A549 (cell line): ENCODE data around the gene CEBPA. TPM values are rescaled to one million over a fixed set of nuclear protein-coding genes. Genes with fewer than 3 reads are reported as not detected.

Source experiments
- ATAC-seq, 2 experiments: fragments of 200-7000 bp in 1 of 2; fragments of >200 bp in 1 of 2; cut with Nextera tagmentation in 1 of 2; cut with Tn5 transposase in 1 of 2; 3 replicates each; pipeline versions ENCODE4 v1.8.0 to v1.9.1; 2018 to 2020; ENCODE audit warnings: mild to moderate bottlenecking in 1 of 2, moderate library complexity in 1 of 2
- CTCF ChIA-PET: fragments of 300-600 bp; sonication (Branson Sonifier 250); formaldehyde crosslinking; extraction: SDS; loops from one replicate; lab custom pipeline; 2021; ENCODE audit warnings: antibody characterized with exemption, inconsistent platforms; lab: Yijun Ruan, JAX
- POLR2A ChIA-PET: fragments of 350-600 bp; formaldehyde crosslinking; extraction: SDS; loops from one replicate; lab custom pipeline; 2021; ENCODE audit warnings: antibody characterized with exemption, inconsistent platforms; lab: Yijun Ruan, JAX
- DNase-seq, 2 experiments: peaks; one replicate each; pipeline versions ENCODE4 v3.0.0 to v3.0.0-alpha.2; 2011 to 2016; ENCODE audit warnings: low read depth in 1 of 2, low spot score in 1 of 2
- FAIRE-seq: peaks from 2 replicates; lab custom pipeline; 2011; peaks lifted over from hg19 to GRCh38; lab: Jason Lieb, UNC
- H3K27ac ChIP-seq, 2 experiments: fragments of >200 bp; sonication (Bioruptor Twin); formaldehyde crosslinking; 3 replicates each; pipeline ENCODE4 v1.5.1; 2016 to 2017
- H3K4me1 ChIP-seq: fragments of >200 bp; sonication (Bioruptor Twin); formaldehyde crosslinking; 3 replicates; pipeline ENCODE4 v1.6.1; 2016
- H3K4me2 ChIP-seq: fragments of >200 bp; sonication (Bioruptor Twin); formaldehyde crosslinking; 3 replicates; pipeline ENCODE4 v1.6.1; 2016
- H3K4me3 ChIP-seq: fragments of >200 bp; sonication (Bioruptor Twin); formaldehyde crosslinking; 3 replicates; pipeline ENCODE4 v1.5.1; 2016
- H3K9me3 ChIP-seq: fragments of >200 bp; sonication (Bioruptor Twin); formaldehyde crosslinking; 3 replicates; pipeline ENCODE4 v1.6.1; 2016
- BHLHE40 ChIP-seq: IDR thresholded peaks from 2 replicates; pipeline ENCODE4 v1.6.1; 2012; ENCODE audit warnings: low read depth, low read length, inconsistent platforms
- CHD2 ChIP-seq: fragments of 150-350 bp; IDR thresholded peaks from 2 replicates; pipeline ENCODE4 v1.6.1; 2014; ENCODE audit warnings: low read length; ENCODE audit not compliant: partially characterized antibody
- E2F6 ChIP-seq: IDR thresholded peaks from 2 replicates; pipeline ENCODE4 v1.6.1; 2012; ENCODE audit warnings: low read depth, borderline replicate concordance
- ELK1 ChIP-seq: fragments of 150-350 bp; IDR thresholded peaks from 2 replicates; pipeline ENCODE4 v1.6.1; 2014; ENCODE audit warnings: low read depth, mild to moderate bottlenecking, low read length
- FOSL2 ChIP-seq, 2 experiments: fragments of 450-650 bp in 1 of 2; fragments of >200 bp in 1 of 2; sonication (Bioruptor Twin) in 1 of 2; formaldehyde crosslinking; IDR thresholded peaks; 2 replicates each; pipeline versions ENCODE4 v1.5.0 to v1.6.1; 2016 to 2020; ENCODE audit warnings: mild to moderate bottlenecking in 1 of 2, moderate library complexity in 1 of 2
- JUNB ChIP-seq: fragments of >200 bp; sonication (Bioruptor Twin); formaldehyde crosslinking; IDR thresholded peaks from 2 replicates; pipeline ENCODE4 v1.6.1; 2016
- KDM5A ChIP-seq: fragments of 200-600 bp; sonication (generic); IDR thresholded peaks from 2 replicates; pipeline ENCODE4 v1.6.1; 2016; ENCODE audit warnings: antibody characterized with exemption, mild to moderate bottlenecking
- MAFK ChIP-seq: fragments of 450-650 bp; IDR thresholded peaks from 2 replicates; pipeline ENCODE4 v1.6.1; 2014; ENCODE audit not compliant: partially characterized antibody
- MAX ChIP-seq: IDR thresholded peaks from 2 replicates; pipeline ENCODE4 v1.6.1; 2012
- MAZ ChIP-seq: fragments of 150-350 bp; IDR thresholded peaks from 2 replicates; pipeline ENCODE4 v1.6.1; 2014; ENCODE audit warnings: antibody characterized with exemption, low read depth, low read length, borderline replicate concordance
- POLR2A ChIP-seq: IDR thresholded peaks from 2 replicates; pipeline ENCODE4 v1.6.1; 2012; ENCODE audit warnings: mild to moderate bottlenecking, low read length
- RARB ChIP-seq: fragments of 250-450 bp; sonication (Bioruptor Pico); IDR thresholded peaks from 2 replicates; pipeline ENCODE4 v1.8.0; 2021; ENCODE audit warnings: mild to moderate bottlenecking, moderate library complexity
- SMC3 ChIP-seq: fragments of >200 bp; sonication (Bioruptor Twin); formaldehyde crosslinking; IDR thresholded peaks from 3 replicates; pipeline ENCODE4 v1.6.1; 2018; ENCODE audit warnings: inconsistent platforms
- USF2 ChIP-seq: fragments of 450-650 bp; IDR thresholded peaks from 2 replicates; pipeline ENCODE4 v1.6.1; 2014; ENCODE audit warnings: antibody characterized with exemption
- ZFP36 ChIP-seq: fragments of 450-650 bp; IDR thresholded peaks from 2 replicates; pipeline ENCODE4 v1.6.1; 2014; ENCODE audit warnings: borderline replicate concordance; ENCODE audit not compliant: partially characterized antibody
- WGBS: methylation state at CpG from one replicate; pipeline ENCODE4 v1.1.6; 2017; ENCODE audit errors: missing lambda C conversion rate; 5-methylcytosine and 5-hydroxymethylcytosine counted together
- polyA plus RNA-seq, 4 experiments: library from polyadenylated mRNA; depleted of rRNA in 3 of 4; stranded (reverse); fragments of >200 nt; fragmentation: RNase III in 1 of 4; extraction: RNeasy Plus Mini Kit Qiagen cat#74134 plus additional on column Dnase treatment in 1 of 4; gene quantifications; 2 replicates in 3 of 4; 3 replicates in 1 of 4; pipeline ENCODE4 v1.2.3, GENCODE V29; 2011 to 2017

CEBPA gene
- polyA plus RNA-seq, 2 of the 4 experiments (the other 2 are of a cell fraction): 3.5 to 6.6 TPM

GRCh38 chr19:33300894-33301143, 1.5 kb downstream of the CEBPA start:
- Histone ChIP-seq H3K4me3 (peak overlapping the region; percentile 63; the same call in 1 of the 3 replicates), H3K4me1 (peaks cover 11% of the 10 kb centered on the region), H3K27ac (no peak overlapping the region), H3K4me2 (peak overlapping the region; percentile 95), H3K9me3 (no peaks in the 10 kb centered on the region)
- 72% methylated on average over 7 of the region's 7 CpGs for WGBS
- ATAC-seq: no peak
- DNase-seq: no peak
- CTCF ChIA-PET: interaction anchor here (0.9 to 36.6 kb wide), 21 partner anchors 9 to 796 kb away, joined by 3 to 603 read pairs (median 12); partner anchors contain the start of gene CEBPG
- POLR2A ChIA-PET: interaction anchor here (1.0 to 6.1 kb wide), 7 partner anchors 16 to 124 kb away, joined by 4 to 160 read pairs (median 8); partner anchors contain the start of gene CEBPG
- no peak for FAIRE-seq
- TF ChIP-seq E2F6 (peak; percentile 17; the same call in 1 of the 2 replicates), ZFP36 (no peak)

- WGBS: 90% methylated on average over 25 of the region's 25 CpGs
- Histone ChIP-seq H3K4me3 (no peak overlapping the region; the same call in 2 of the 3 replicates), H3K4me1 (peaks cover 11% of the 10 kb centered on the region), H3K9me3 (no peaks in the 10 kb centered on the region), H3K27ac (no peak overlapping the region), H3K4me2 (peak overlapping the region; percentile 95; the same call in 2 of the 3 replicates)
- CTCF ChIA-PET: interaction anchor here (0.9 to 36.6 kb wide), 18 partner anchors 9 to 796 kb away, joined by 3 to 603 read pairs (median 13); partner anchors contain the start of gene CEBPG
- POLR2A ChIA-PET: interaction anchor here (0.8 to 6.1 kb wide), 6 partner anchors 16 to 123 kb away, joined by 3 to 160 read pairs (median 4); partner anchors contain the start of gene CEBPG
- no peak for TF ChIP-seq BHLHE40
- TF ChIP-seq MAFK: peak; percentile 54
- TF ChIP-seq USF2: no peak
- no peak for TF ChIP-seq MAX
- ATAC-seq (no peak), FAIRE-seq (no peak), DNase-seq (no peak)
Measured at GRCh38 chr19:33300009-33300893, 2.1 kb downstream of the CEBPA start.

GRCh38 chr19:33299051-33299688, 3.2 kb downstream of the CEBPA start:
- ATAC-seq (no peak), DNase-seq (no peak), FAIRE-seq (no peak)
- 74% methylated on average over 8 of the region's 8 CpGs for WGBS
- POLR2A ChIA-PET: interaction anchor here (0.5 to 6.1 kb wide), 6 partner anchors 15 to 168 kb away, joined by 3 to 160 read pairs (median 4); partner anchors contain the start of gene CEBPG
- TF ChIP-seq USF2 (no peak), FOSL2 (IDR thresholded peaks at IDR 0.05) (no peak), FOSL2 (CRISPR knock-in tag; IDR thresholded peaks at IDR 0.05) (no peak), ELK1 (no peak), MAZ (no peak), CHD2 (no peak), KDM5A (no peak), JUNB (no peak), RARB (CRISPR knock-in tag) (no peak), POLR2A (no peak), SMC3 (no peak)
- no peak overlapping the region for H3K4me3 ChIP-seq
- peaks cover 12% of the 10 kb centered on the region for H3K4me1 ChIP-seq
- no peaks in the 10 kb centered on the region for H3K9me3 ChIP-seq
- CTCF ChIA-PET: interaction anchor here (1.3 to 36.6 kb wide), 8 partner anchors 7 to 115 kb away, joined by 3 to 603 read pairs (median 38); partner anchors contain the start of gene CEBPG
- H3K4me2 ChIP-seq: no peak overlapping the region
- no peak overlapping the region for H3K27ac ChIP-seq
